HT-29 (cell line): ENCODE results near the gene ING5. TPM values are rescaled to one million over a fixed set of nuclear protein-coding genes. Genes with fewer than 3 reads are reported as not detected.
A peak's percentile ranks its signal among the peaks of the same experiment; 100 is the strongest.
"Not testable (repeated sequence)": the region's sequence is repeated elsewhere in the genome, so short reads cannot be mapped to it uniquely, and the experiment has no call there.

Experiments used
- DNase-seq: peaks from one replicate; pipeline ENCODE4 v3.0.0-alpha.2; 2015; ENCODE audit warnings: low spot score
- total RNA-seq: library from RNA; depleted of rRNA; stranded (reverse); fragments of >200 nt; shearing (Covaris generic); gene quantifications from 2 replicates; pipeline ENCODE4 v1.2.3, GENCODE V29; 2014; rRNA removed

The ING5 gene
- total RNA-seq = 46.4 and 54.7 TPM in 2 replicates

GRCh38 chr2:241701399-241702154, at the start of gene ING5:
ING5 (plus strand) TSS chr2:241702039; CDS start chr2:241702066, 27 bp downstream.
- DNase-seq = peak; percentile 94

- DNase-seq = no peak
Measured at GRCh38 chr2:241652142-241652541, 49.7 kb upstream of the ING5 start.

- no peak for DNase-seq
Measured at GRCh38 chr2:241652722-241653121, 49.1 kb upstream of the ING5 start.

GRCh38 chr2:241653210-241653750, 48.6 kb upstream of the ING5 start:
- no peak for DNase-seq

GRCh38 chr2:241654551-241654950, 47.3 kb upstream of the ING5 start:
- DNase-seq = no peak

- no peak for DNase-seq
Measured at GRCh38 chr2:241655516-241656189, 46.2 kb upstream of the ING5 start.

GRCh38 chr2:241656190-241656741, 45.6 kb upstream of the ING5 start:
- no peak for DNase-seq

GRCh38 chr2:241657786-241658254, 44.0 kb upstream of the ING5 start:
- no peak for DNase-seq

GRCh38 chr2:241658296-241658695, 43.5 kb upstream of the ING5 start:
- DNase-seq = no peak

GRCh38 chr2:241659150-241659739, 42.6 kb upstream of the ING5 start:
- peak; percentile 78 for DNase-seq

- DNase-seq = no peak
Measured at GRCh38 chr2:241660593-241661213, 41.1 kb upstream of the ING5 start.

- DNase-seq = not testable (repeated sequence)
Measured at GRCh38 chr2:241662731-241663130, 39.1 kb upstream of the ING5 start.

GRCh38 chr2:241665731-241666440, 36.0 kb upstream of the ING5 start:
- no peak for DNase-seq

- no peak for DNase-seq
Measured at GRCh38 chr2:241666627-241667400, 35.0 kb upstream of the ING5 start.

GRCh38 chr2:241668354-241668753, 33.5 kb upstream of the ING5 start:
- no peak for DNase-seq

- DNase-seq = no peak
Measured at GRCh38 chr2:241668839-241669238, 33.0 kb upstream of the ING5 start.

GRCh38 chr2:241670333-241671110, 31.3 kb upstream of the ING5 start:
- DNase-seq = no peak

- DNase-seq = no peak
Measured at GRCh38 chr2:241671457-241672240, 30.2 kb upstream of the ING5 start.
